ENCODE data around the gene BEGAIN. TPM values are rescaled to one million over a fixed set of nuclear protein-coding genes. Genes with fewer than 3 reads are reported as not detected.

The BEGAIN gene
- total and polyA plus RNA-seq, 9 of the 15 experiments (the other 6 are each of a cell fraction or from before 2014, with no cell fraction given): 0.07 to 0.68 (median 0.55) TPM; not detected in 3

DNA sequence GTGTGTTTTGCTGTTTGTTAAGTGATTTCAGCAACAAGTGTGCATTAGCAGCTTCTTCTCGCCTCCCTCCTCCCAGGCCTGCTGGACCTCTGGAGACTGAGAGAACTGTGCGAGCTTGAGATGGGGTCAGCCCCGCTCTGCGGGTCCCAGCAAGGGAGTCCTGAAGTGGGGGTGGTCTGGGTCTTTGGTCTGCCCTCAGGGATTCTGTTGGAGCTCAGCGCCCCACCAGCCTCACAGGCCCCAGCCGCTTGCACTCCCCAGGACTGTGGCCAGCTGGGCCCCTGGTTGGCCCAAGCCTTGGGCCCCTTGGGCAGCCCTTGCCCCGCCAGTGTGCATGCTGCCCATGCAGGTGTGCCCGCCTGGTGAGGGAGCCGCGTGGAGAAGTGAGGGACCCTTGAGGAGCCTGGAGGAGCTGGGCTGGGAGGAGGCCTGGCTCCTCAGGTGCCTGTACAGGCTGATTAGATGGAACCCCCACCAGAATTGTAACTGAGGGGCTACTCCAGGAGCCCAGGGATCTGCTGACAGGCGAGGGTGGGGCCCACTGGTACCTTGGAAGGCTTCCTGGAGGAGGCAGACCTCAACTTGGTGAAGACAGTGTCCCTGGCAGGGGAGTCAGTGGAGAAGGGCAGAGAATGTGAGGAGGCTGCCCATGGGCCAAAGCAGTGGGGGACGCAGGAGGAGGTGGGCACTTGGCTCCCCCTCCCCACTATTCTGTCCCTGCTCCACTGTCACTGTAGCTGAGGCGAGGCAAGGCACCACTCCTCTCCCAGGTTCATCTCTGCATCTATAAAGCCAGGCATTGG lies 56.7 kb downstream of the BEGAIN start:
- intact Hi-C loops (cut with micrococcal nuclease): no loop called here

DNA sequence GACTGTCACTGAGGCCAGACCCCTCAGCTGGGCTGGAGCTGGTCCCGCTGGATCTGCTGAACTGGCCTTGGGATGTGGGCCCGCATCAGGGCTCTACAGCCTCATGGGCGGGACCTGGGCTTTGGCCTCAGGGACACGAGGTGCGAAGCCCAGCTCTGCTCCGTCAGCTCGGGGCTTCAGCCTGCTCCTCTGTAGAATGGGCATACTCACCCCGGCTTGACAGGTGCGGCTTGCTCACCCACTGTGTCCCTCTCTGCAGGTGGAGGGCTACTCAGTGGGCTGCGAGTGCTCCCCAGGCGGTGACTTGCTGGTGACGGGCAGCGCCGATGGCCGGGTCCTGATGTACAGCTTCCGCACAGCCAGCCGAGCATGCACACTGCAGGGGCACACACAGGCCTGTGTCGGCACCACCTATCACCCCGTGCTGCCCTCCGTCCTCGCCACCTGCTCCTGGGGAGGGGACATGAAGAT lies 57.6 kb downstream of the BEGAIN start:
- no peak overlapping the region for H2AFZ ChIP-seq (ENCODE audit: low read depth, low read length)
- no TSS peak for BruUV-seq (replicated peaks)
- H3K79me2 ChIP-seq (ENCODE audit: control insufficient read depth, insufficient read depth, low read length): no peaks in the 10 kb centered on the region
- intact Hi-C loops (cut with micrococcal nuclease) (no loop called here), in situ Hi-C loops (cut with MboI) (loop anchor here (5.0 kb wide), 1 partner anchor 118 kb away; no protein-coding TSS in a partner anchor)
- FAIRE-seq (no peak), DNase-seq (ENCODE audit: extremely low read depth in 1 of 4, low spot score in 3 of 4) (peak in 1 of 4 experiments; percentile 0), ATAC-seq (no peak)
- no peak overlapping the region for H3K9ac ChIP-seq (ENCODE audit: insufficient read depth in 1 of 2, low read depth in 2 of 2, low read length in 2 of 2)
- no peaks in the 10 kb centered on the region for H3K9me1 ChIP-seq (ENCODE audit: control insufficient read depth, insufficient read depth, low read length)
- no peaks in the 10 kb centered on the region for H4K20me1 ChIP-seq (replicated peaks; ENCODE audit: control insufficient read depth, insufficient read depth, low read length)
- TF ChIP-seq, protein P1, sequence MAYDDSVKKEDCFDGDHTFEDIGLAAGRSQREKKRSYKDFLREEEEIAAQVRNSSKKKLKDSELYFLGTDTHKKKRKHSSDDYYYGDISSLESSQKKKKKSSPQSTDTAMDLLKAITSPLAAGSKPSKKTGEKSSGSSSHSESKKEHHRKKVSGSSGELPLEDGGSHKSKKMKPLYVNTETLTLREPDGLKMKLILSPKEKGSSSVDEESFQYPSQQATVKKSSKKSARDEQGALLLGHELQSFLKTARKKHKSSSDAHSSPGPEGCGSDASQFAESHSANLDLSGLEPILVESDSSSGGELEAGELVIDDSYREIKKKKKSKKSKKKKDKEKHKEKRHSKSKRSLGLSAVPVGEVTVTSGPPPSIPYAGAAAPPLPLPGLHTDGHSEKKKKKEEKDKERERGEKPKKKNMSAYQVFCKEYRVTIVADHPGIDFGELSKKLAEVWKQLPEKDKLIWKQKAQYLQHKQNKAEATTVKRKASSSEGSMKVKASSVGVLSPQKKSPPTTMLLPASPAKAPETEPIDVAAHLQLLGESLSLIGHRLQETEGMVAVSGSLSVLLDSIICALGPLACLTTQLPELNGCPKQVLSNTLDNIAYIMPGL (CRISPR knock-in tag; IDR thresholded peaks at IDR 0.05): no peak
- H3K4me2 ChIP-seq (ENCODE audit: insufficient read depth, low read length): no peak overlapping the region
- H3K27me3 ChIP-seq (ENCODE audit: control insufficient read depth in 2 of 2, insufficient read depth in 2 of 2, low read length in 2 of 2): no peaks in the 10 kb centered on the region
- CTCF ChIA-PET (ENCODE audit: low intra/inter-chr PET ratio): no interaction called here
- peaks cover 0 to 7% of the 10 kb centered on the region in 2 experiments; a peak in 2 of 5 replicates for H3K4me1 ChIP-seq (replicated peaks in 1 of 2; ENCODE audit: control insufficient read depth in 2 of 2, insufficient read depth in 2 of 2, low read length in 2 of 2)
- no peaks in the 10 kb centered on the region; the same call in 1 of the 2 replicates for H3K9me3 ChIP-seq (replicated peaks; ENCODE audit: control insufficient read depth, insufficient read depth, low read depth, low read length)
- H3K36me3 ChIP-seq (ENCODE audit: control insufficient read depth, insufficient read depth, low read length): peaks cover 4% of the 10 kb centered on the region; the same call in 2 of the 3 replicates
- no peak overlapping the region for H3K27ac ChIP-seq (ENCODE audit: extremely low read depth, low read depth, low read length)
- WGBS (ENCODE audit: insufficient coverage, low coverage, missing lambda C conversion rate): 73% methylated on average over 13 of the region's 21 CpGs
- POLR2A ChIA-PET: no interaction called here
- no peak overlapping the region for H3K4me3 ChIP-seq

More for the DNA sequence above, 56.7 kb downstream of the BEGAIN start:
- in situ Hi-C loops (cut with MboI): loop anchor here (5.0 kb wide), 1 partner anchor 117 kb away; no protein-coding TSS in a partner anchor
- BruUV-seq (replicated peaks): no TSS peak
- Histone ChIP-seq H3K79me2 (ENCODE audit: control insufficient read depth, insufficient read depth, low read length) (no peaks in the 10 kb centered on the region), H3K27ac (ENCODE audit: extremely low read depth, low read depth, low read length) (no peak overlapping the region), H3K4me1 (replicated peaks in 1 of 2; ENCODE audit: control insufficient read depth in 2 of 2, insufficient read depth in 2 of 2, low read length in 2 of 2) (peaks cover 0 to 12% of the 10 kb centered on the region in 2 experiments; a peak in 2 of 5 replicates), H3K27me3 (ENCODE audit: control insufficient read depth in 2 of 2, insufficient read depth in 2 of 2, low read length in 2 of 2) (no peaks in the 10 kb centered on the region), H3K9me3 (replicated peaks; ENCODE audit: control insufficient read depth, insufficient read depth, low read depth, low read length) (no peaks in the 10 kb centered on the region; the same call in 1 of the 2 replicates), H4K20me1 (replicated peaks; ENCODE audit: control insufficient read depth, insufficient read depth, low read length) (no peaks in the 10 kb centered on the region), H2AFZ (ENCODE audit: low read depth, low read length) (no peak overlapping the region), H3K9me1 (ENCODE audit: control insufficient read depth, insufficient read depth, low read length) (no peaks in the 10 kb centered on the region), H3K9ac (ENCODE audit: insufficient read depth in 1 of 2, low read depth in 2 of 2, low read length in 2 of 2) (no peak overlapping the region; a peak in 1 of 4 replicates), H3K4me2 (ENCODE audit: insufficient read depth, low read length) (no peak overlapping the region), H3K36me3 (ENCODE audit: control insufficient read depth, insufficient read depth, low read length) (peaks cover 4% of the 10 kb centered on the region; the same call in 2 of the 3 replicates), H3K4me3 (no peak overlapping the region)
- TF ChIP-seq ZFP36 (IDR thresholded peaks at IDR 0.05; ENCODE audit: low read depth, low read length, partially characterized antibody): peak; percentile 64
- no peak for TF ChIP-seq ZNF766 (CRISPR knock-in tag; conservative IDR thresholded peaks at IDR 0.05)
- TF ChIP-seq FOXP1 (CRISPR knock-in tag; IDR thresholded peaks at IDR 0.05): no peak
- WGBS (ENCODE audit: insufficient coverage, low coverage, missing lambda C conversion rate): 72% methylated on average over 6 of the region's 13 CpGs
- CTCF ChIA-PET (ENCODE audit: low intra/inter-chr PET ratio): no interaction called here
- POLR2A ChIA-PET: interaction anchor here (0.7 to 1.8 kb wide), 2 partner anchors 8 to 15 kb away, joined by 3 to 6 read pairs; no protein-coding TSS in a partner anchor
- no peak for FAIRE-seq
- DNase-seq (ENCODE audit: extremely low read depth in 1 of 4, low spot score in 3 of 4): peak in 1 of 4 experiments; percentile 1
- ATAC-seq: no peak

Data from K562 (cell line).